ENCODE data around the gene ARHGAP35.

Gene ARHGAP35

GRCh38 chr19:46906221-46906620 is 45.4 kb downstream of the ARHGAP35 start:
- no peak for DNase-seq

- DNase-seq, result no peak
Observed at GRCh38 chr19:46907880-46908279, 47.1 kb downstream of the ARHGAP35 start.

- no peak for DNase-seq
Observed at GRCh38 chr19:46909356-46909755, 48.6 kb downstream of the ARHGAP35 start.

All from stimulated activated CD4-positive, alpha-beta T cell treated with anti-CD3 and anti-CD28 coated beads, Interleukin-2, amount 100 ng/mL, for 24 hours (primary cell).